Adrenal gland (tissue), 12 donors: ENCODE results near the gene PI4KB. TPM values are rescaled to one million over a fixed set of nuclear protein-coding genes. Genes with fewer than 3 reads are reported as not detected.
A peak's percentile ranks its signal among the peaks of the same experiment; 100 is the strongest.

Experiments
- DNase-seq, 7 donors: peaks; one replicate each; pipeline ENCODE4 v3.0.0-alpha.2; 2019 to 2020
- H3K27ac ChIP-seq, 5 donors: fragments of 200-600 bp; sonication (generic) in 4 of 5; 1 replicate in 3 of 5; 2 replicates in 2 of 5; pipeline versions ENCODE4 v1.5.1 to v1.8.0; 2016 to 2020; ENCODE audit warnings: mild to moderate bottlenecking in 1 of 5
- H3K27me3 ChIP-seq: fragments of 200-600 bp; 2 replicates; pipeline ENCODE4 v1.8.0; 2021
- H3K36me3 ChIP-seq, 2 donors: fragments of 200-600 bp; replicated peaks in 1 of 2; 1 replicate in 1 of 2; 2 replicates in 1 of 2; pipeline versions ENCODE4 v1.5.1 to v1.8.0; 2018 to 2022
- H3K4me1 ChIP-seq, 2 donors: fragments of 200-600 bp; replicated peaks in 1 of 2; 1 replicate in 1 of 2; 2 replicates in 1 of 2; pipeline versions ENCODE4 v1.5.1 to v1.8.0; 2018 to 2021
- H3K4me3 ChIP-seq, 4 donors: fragments of 200-600 bp; sonication (generic) in 3 of 4; one replicate each; pipeline ENCODE4 v1.5.1; 2016 to 2018
- H3K9me3 ChIP-seq, 3 donors: fragments of 200-600 bp; sonication (generic) in 1 of 3; replicated peaks in 1 of 3; 1 replicate in 2 of 3; 2 replicates in 1 of 3; pipeline versions ENCODE4 v1.5.1 to v1.8.0; 2016 to 2021
- CTCF ChIP-seq, 6 experiments: fragments of 450-650 bp in 4 of 6; fragments of 200-600 bp in 2 of 6; sonication (generic) in 1 of 6; IDR thresholded peaks; 1 replicate in 5 of 6; 2 replicates in 1 of 6; pipeline versions ENCODE4 v1.5.1 to v1.8.0; 2016 to 2021; ENCODE audit warnings: antibody characterized with exemption in 6 of 6, mild to moderate bottlenecking in 2 of 6, moderate library complexity in 1 of 6
- POLR2A ChIP-seq, 2 donors: fragments of 450-650 bp; IDR thresholded peaks; one replicate each; pipeline ENCODE4 v1.6.1; 2017; ENCODE audit warnings: antibody characterized with exemption in 2 of 2, mild to moderate bottlenecking in 2 of 2, moderate library complexity in 1 of 2
- WGBS, 4 donors: extraction: QIAGEN DNeasy Blood & Tissue Kit in 2 of 4; methylation state at CpG; one replicate each; pipeline versions ENCODE4 v1.1.5 to v1.1.7; 2013 to 2017; 5-methylcytosine and 5-hydroxymethylcytosine counted together
- intact Hi-C, 2 donors: fragments of 100-400 bp; cut with DNase I; formaldehyde crosslinking; loops; one replicate each; pipeline versions ENCODE4 v1.14.1 to v1.15.0; 2022 to 2023
- polyA plus RNA-seq, 3 donors: library from polyadenylated mRNA; stranded (reverse); fragments of 200-250 nt in 2 of 3; fragments of 350-450 nt in 1 of 3; fragmentation: Illumina TruSeq in 1 of 3; extraction: RNeasy Lipid Tissue Mini Kit (QIAGEN cat#74804) in 1 of 3; gene quantifications; one replicate each; pipeline ENCODE4 v1.2.3, GENCODE V29; 2013 to 2014
- total RNA-seq, 9 donors: library from RNA; depleted of rRNA in 4 of 9; stranded (reverse); fragments of >200 nt in 4 of 9; fragments of 120-200 nt in 1 of 9; fragmentation: NEBNext Ultra II Directional in 1 of 9; extraction: Animal tissue kit (Norgen Biotek cat#: 25700) in 1 of 9; gene quantifications; one replicate each; pipeline versions ENCODE4 v1.1.0 to v1.2.4, GENCODE V29; 2013 to 2023
- donor health status: healthy with polysubstance abuse.
- donor health status: Bipolar disorder and iron deficiency.
- donor health status: DM: yes; HTN: yes; CAD: no.
- donor health status: DM: no; HTN: no; CAD: no.
- donor health status: DM: no; HTN: no; CAD: no.
- donor health status: DM: yes; HTN: yes; CAD: no.

The PI4KB gene
- total and polyA plus RNA-seq, 12 donors, result 30.8 to 83.5 (median 63.2) TPM

DNA sequence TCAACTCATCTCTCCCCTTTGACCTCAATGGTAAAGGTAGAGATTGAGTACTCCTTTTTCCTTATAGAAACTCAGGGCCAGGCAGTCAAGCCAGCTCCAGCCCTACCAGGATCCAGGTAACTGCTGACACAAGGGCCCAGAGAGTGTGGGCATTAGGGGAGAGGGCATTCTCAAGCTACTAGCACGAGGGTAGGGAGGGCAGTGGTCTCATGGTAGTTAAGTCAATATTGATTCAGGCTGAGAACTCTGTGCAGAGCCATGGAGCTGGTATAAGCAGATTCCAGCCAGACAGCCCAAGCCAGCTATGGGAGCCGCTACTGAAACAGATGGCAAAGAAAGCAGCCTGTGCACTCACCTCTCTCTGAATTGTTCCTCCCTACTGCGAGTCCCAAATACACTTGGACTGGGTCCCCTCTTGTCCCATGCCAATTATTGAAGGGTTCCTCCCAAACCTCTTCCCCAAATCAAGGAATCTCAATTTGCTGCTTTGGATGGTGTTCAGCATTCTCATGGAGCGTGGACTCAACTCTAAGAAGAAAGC is 2.8 kb downstream of the PI4KB start:
- Histone ChIP-seq H3K4me3 (no peak overlapping the region), H3K27me3 (no peaks in the 10 kb centered on the region), H3K9me3 (no peaks in the 10 kb centered on the region), H3K27ac (no peak overlapping the region), H3K36me3 (peaks cover 0 to 34% of the 10 kb centered on the region in 2 donors), H3K4me1 (peaks cover 26 to 35% of the 10 kb centered on the region in 2 donors)
- intact Hi-C loops, result no loop called here
- DNase-seq, result no peak
- 91 to 97% (median 94%) methylated on average over 4 of the region's 4 CpGs for WGBS, 4 donors
- no peak for TF ChIP-seq POLR2A (IDR thresholded peaks at IDR 0.05)
- TF ChIP-seq CTCF (IDR thresholded peaks at IDR 0.05), result no peak

- Histone ChIP-seq H3K27ac (no peak overlapping the region), H3K4me3 (no peak overlapping the region), H3K9me3 (no peaks in the 10 kb centered on the region), H3K36me3 (peaks cover 0 to 66% of the 10 kb centered on the region in 2 donors), H3K4me1 (peaks cover 9 to 13% of the 10 kb centered on the region in 2 donors), H3K27me3 (no peaks in the 10 kb centered on the region)
- DNase-seq, result no peak
- intact Hi-C loops, result no loop called here
- TF ChIP-seq CTCF (IDR thresholded peaks at IDR 0.05), result no peak
- TF ChIP-seq POLR2A (IDR thresholded peaks at IDR 0.05), result no peak
- WGBS, 4 donors, result 62 to 80% (median 67%) methylated on average over 3 of the region's 3 CpGs
Measured at GRCh38 chr1:151318975-151319374, 8.2 kb downstream of the PI4KB start.

DNA sequence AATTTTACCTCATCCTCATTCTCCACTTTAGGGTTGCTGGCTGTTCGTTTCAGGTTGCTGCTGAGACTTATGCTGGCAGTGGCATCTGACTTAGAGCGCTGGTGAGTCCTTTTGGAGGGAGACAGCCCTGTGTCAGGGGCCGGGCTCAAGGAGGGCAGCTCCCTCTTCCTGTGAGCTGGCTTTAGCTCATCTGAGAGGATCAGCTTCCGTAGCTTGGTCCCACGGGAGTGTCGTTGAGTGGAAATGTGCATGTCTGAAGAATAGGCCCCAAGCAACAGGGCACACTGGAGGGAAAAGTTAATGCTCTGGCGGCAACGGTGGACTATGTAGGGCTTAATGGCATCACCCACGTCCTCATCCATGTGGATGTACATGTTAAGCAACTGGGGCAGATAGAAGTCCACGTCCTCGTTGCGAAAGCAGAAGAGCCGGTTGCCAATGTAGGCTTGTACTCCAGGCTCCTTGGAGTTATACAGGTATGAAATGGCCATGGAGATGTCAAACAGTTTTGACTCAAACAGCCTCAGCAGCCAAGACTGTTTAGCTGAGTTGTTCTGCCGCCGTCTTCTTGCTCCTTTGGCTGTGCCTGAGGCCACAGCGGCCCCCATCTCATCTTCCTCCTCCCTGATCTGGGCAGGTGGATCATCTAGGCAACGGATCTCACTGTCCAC is 11.5 kb downstream of the PI4KB start:
- Histone ChIP-seq H3K27me3 (no peaks in the 10 kb centered on the region), H3K4me3 (no peak overlapping the region), H3K9me3 (no peaks in the 10 kb centered on the region), H3K27ac (peak overlapping the region in 1 of 5 donors; percentile 32), H3K36me3 (peaks cover 0 to 47% of the 10 kb centered on the region in 2 donors), H3K4me1 (peaks cover 37 to 42% of the 10 kb centered on the region in 2 donors)
- WGBS, 4 donors, result 90 to 94% (median 93%) methylated on average over 9 to 17 of the region's 17 CpGs
- DNase-seq, result no peak
- TF ChIP-seq CTCF (IDR thresholded peaks at IDR 0.05), result no peak
- TF ChIP-seq POLR2A (IDR thresholded peaks at IDR 0.05), result no peak
- intact Hi-C loops, result no loop called here

DNA sequence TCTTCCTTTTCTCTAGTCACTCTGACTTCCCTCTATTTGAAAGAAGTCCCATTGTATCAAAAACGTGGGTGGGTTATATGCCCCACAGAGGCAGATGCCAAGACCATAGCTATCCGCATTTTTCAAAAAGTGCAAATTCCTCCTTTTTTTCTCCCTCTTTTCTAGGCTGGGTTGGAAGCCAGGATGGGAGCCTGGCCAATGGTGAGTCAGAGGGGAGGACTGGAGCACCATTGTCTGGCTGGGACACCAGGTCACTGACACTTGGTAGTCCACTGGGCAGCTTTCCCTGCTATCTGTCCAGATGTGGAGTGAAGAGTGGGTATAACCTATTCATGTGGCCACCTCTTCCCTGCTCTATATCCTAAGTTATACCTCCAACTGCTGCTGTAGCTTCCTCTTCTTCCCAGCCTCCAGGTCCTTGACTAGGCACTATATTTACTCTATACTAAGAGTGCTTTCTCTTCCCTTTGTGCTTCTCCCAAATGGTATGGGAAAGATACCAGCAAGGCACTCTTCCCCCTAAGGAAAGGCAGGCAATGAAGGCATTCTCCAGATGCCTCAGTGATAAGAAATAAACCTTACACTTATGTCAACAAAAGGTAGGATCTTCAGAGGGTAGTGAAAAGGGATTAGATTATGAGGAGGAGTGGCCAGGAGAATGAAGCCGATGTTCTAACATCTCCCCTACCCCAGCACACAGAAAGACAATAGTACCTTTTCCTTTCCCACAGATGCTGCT is 12.9 kb downstream of the PI4KB start:
- TF ChIP-seq POLR2A (IDR thresholded peaks at IDR 0.05), result no peak
- TF ChIP-seq CTCF (IDR thresholded peaks at IDR 0.05), result no peak
- whole genome bisulfite sequencing, 4 donors, result 38 to 43% (median 42%) methylated on average over 3 of the region's 3 CpGs
- DNase-seq, result peak; percentile 85 to 96 (median 93)
- peak overlapping the region in 4 of 5 donors; percentile 42 to 93 (median 82) for H3K27ac ChIP-seq
- intact Hi-C loops, result no loop called here
- H3K4me3 ChIP-seq, result no peak overlapping the region
- H3K4me1 ChIP-seq, result peaks cover 39 to 54% of the 10 kb centered on the region in 2 donors
- peaks cover 0 to 48% of the 10 kb centered on the region in 2 donors for H3K36me3 ChIP-seq
- H3K9me3 ChIP-seq, result no peaks in the 10 kb centered on the region
- no peaks in the 10 kb centered on the region for H3K27me3 ChIP-seq
